Activated CD4-positive, alpha-beta T cell treated with anti-CD3 and anti-CD28 coated beads, Interleukin-2, amount 10 ng/mL, durations not matched to agents 7 days and 5 days (primary cell): Measurements from ENCODE around the gene VRK1. TPM values are rescaled to one million over a fixed set of nuclear protein-coding genes. Genes with fewer than 3 reads are reported as not detected.
A peak's percentile ranks its signal among the peaks of the same experiment; 100 is the strongest.

ENCODE experiments used
- CTCF ChIA-PET: fragments of 350-600 bp; sonication (Branson Sonifier 250); formaldehyde crosslinking; loops from one replicate; lab custom pipeline; 2021; ENCODE audit warnings: antibody characterized with exemption; lab: Charles Lee
- POLR2A ChIA-PET: fragments of 350-600 bp; sonication (Branson Sonifier 250); formaldehyde crosslinking; loops from one replicate; lab custom pipeline; 2021; ENCODE audit warnings: antibody characterized with exemption; lab: Charles Lee
- DNase-seq: peaks from one replicate; pipeline ENCODE4 v3.0.0-alpha.2; 2020
- H3K27ac Mint-ChIP-seq: one replicate; pipeline ENCODE4 v1.8.0; 2021; ENCODE audit warnings: mild to moderate bottlenecking, moderate library complexity, mixed read lengths
- H3K27me3 Mint-ChIP-seq: one replicate; pipeline ENCODE4 v1.8.0; 2021; ENCODE audit warnings: mixed read lengths
- H3K36me3 Mint-ChIP-seq: one replicate; pipeline ENCODE4 v1.8.0; 2021; ENCODE audit warnings: low read depth, mixed read lengths
- H3K4me1 Mint-ChIP-seq: one replicate; pipeline ENCODE4 v1.8.0; 2021; ENCODE audit warnings: mixed read lengths
- H3K4me3 Mint-ChIP-seq: one replicate; pipeline ENCODE4 v1.8.0; 2021; ENCODE audit warnings: mild to moderate bottlenecking, moderate library complexity, mixed read lengths
- H3K9me3 Mint-ChIP-seq: one replicate; pipeline ENCODE4 v1.8.0; 2021; ENCODE audit warnings: mixed read lengths
- total RNA-seq, 2 experiments: library from RNA; stranded (reverse); gene quantifications; one replicate each; pipeline ENCODE4 v1.2.3, GENCODE V29; 2021

The VRK1 gene
- total RNA-seq, 2 experiments from 2014 or later = 66.5 to 70.8 TPM

GRCh38 chr14:96811985-96812667 lies 14.9 kb downstream of the VRK1 start:
- Mint-ChIP-seq H3K27me3 (no peaks in the 10 kb centered on the region), H3K4me1 (peaks cover 45% of the 10 kb centered on the region), H3K9me3 (no peaks in the 10 kb centered on the region), H3K4me3 (no peak overlapping the region), H3K27ac (peak overlapping the region; percentile 41), H3K36me3 (peaks cover 25% of the 10 kb centered on the region)
- POLR2A ChIA-PET = no interaction called here
- DNase-seq = peak; percentile 12
- CTCF ChIA-PET = no interaction called here

GRCh38 chr14:96816281-96816680 lies 19.1 kb downstream of the VRK1 start:
- Mint-ChIP-seq H3K4me1 (peaks cover 34% of the 10 kb centered on the region), H3K36me3 (peaks cover 14% of the 10 kb centered on the region), H3K9me3 (peaks cover 3% of the 10 kb centered on the region), H3K27ac (no peak overlapping the region), H3K4me3 (no peak overlapping the region), H3K27me3 (no peaks in the 10 kb centered on the region)
- ChIA-PET CTCF (no interaction called here), POLR2A (no interaction called here)
- no peak for DNase-seq

GRCh38 chr14:96817750-96818666 lies 20.8 kb downstream of the VRK1 start:
- no peak for DNase-seq
- Mint-ChIP-seq H3K27me3 (no peaks in the 10 kb centered on the region), H3K4me3 (no peak overlapping the region), H3K36me3 (peaks cover 10% of the 10 kb centered on the region), H3K27ac (no peak overlapping the region), H3K4me1 (peaks cover 17% of the 10 kb centered on the region), H3K9me3 (peaks cover 3% of the 10 kb centered on the region)
- ChIA-PET CTCF (no interaction called here), POLR2A (interaction anchor here (0.5 kb wide), 1 partner anchor 1493 kb away, joined by 10 read pairs; no protein-coding TSS in a partner anchor)

GRCh38 chr14:96821501-96821900 lies 24.3 kb downstream of the VRK1 start:
- H3K4me1 Mint-ChIP-seq = peaks cover 6% of the 10 kb centered on the region
- peaks cover 7% of the 10 kb centered on the region for H3K9me3 Mint-ChIP-seq
- ChIA-PET CTCF (no interaction called here), POLR2A (no interaction called here)
- no peak overlapping the region for H3K4me3 Mint-ChIP-seq
- DNase-seq = no peak
- H3K27ac Mint-ChIP-seq = no peak overlapping the region
- no peaks in the 10 kb centered on the region for H3K27me3 Mint-ChIP-seq
- peaks cover 15% of the 10 kb centered on the region for H3K36me3 Mint-ChIP-seq

GRCh38 chr14:96823652-96824051 lies 26.5 kb downstream of the VRK1 start:
- CTCF ChIA-PET = no interaction called here
- peaks cover 16% of the 10 kb centered on the region for H3K9me3 Mint-ChIP-seq

GRCh38 chr14:96824283-96824682 lies 27.1 kb downstream of the VRK1 start:
- H3K27me3 Mint-ChIP-seq = no peaks in the 10 kb centered on the region
- peaks cover 34% of the 10 kb centered on the region for H3K36me3 Mint-ChIP-seq
- CTCF ChIA-PET = interaction anchor here (0.6 to 0.7 kb wide), 2 partner anchors 18 to 35 kb away, joined by 3 read pairs; no protein-coding TSS in a partner anchor
- H3K9me3 Mint-ChIP-seq = peaks cover 18% of the 10 kb centered on the region
- no peak overlapping the region for H3K27ac Mint-ChIP-seq
- H3K4me1 Mint-ChIP-seq = peaks cover 4% of the 10 kb centered on the region
- H3K4me3 Mint-ChIP-seq = no peak overlapping the region
- no peak for DNase-seq
- POLR2A ChIA-PET = no interaction called here

More at GRCh38 chr14:96823652-96824051, 26.5 kb downstream of the VRK1 start:
- H3K27ac Mint-ChIP-seq = no peak overlapping the region
- H3K27me3 Mint-ChIP-seq = no peaks in the 10 kb centered on the region
- POLR2A ChIA-PET = no interaction called here
- no peak overlapping the region for H3K4me3 Mint-ChIP-seq
- peaks cover 30% of the 10 kb centered on the region for H3K36me3 Mint-ChIP-seq
- peaks cover 4% of the 10 kb centered on the region for H3K4me1 Mint-ChIP-seq
- DNase-seq = no peak

- Mint-ChIP-seq H3K27ac (no peak overlapping the region), H3K36me3 (peaks cover 39% of the 10 kb centered on the region), H3K9me3 (peaks cover 21% of the 10 kb centered on the region), H3K4me1 (peaks cover 14% of the 10 kb centered on the region), H3K4me3 (no peak overlapping the region), H3K27me3 (no peaks in the 10 kb centered on the region)
- no peak for DNase-seq
- ChIA-PET CTCF (no interaction called here), POLR2A (no interaction called here)
Observed at GRCh38 chr14:96826818-96827217, 29.6 kb downstream of the VRK1 start.

GRCh38 chr14:96827290-96827689 lies 30.1 kb downstream of the VRK1 start:
- H3K27ac Mint-ChIP-seq = no peak overlapping the region
- ChIA-PET POLR2A (no interaction called here), CTCF (no interaction called here)
- peaks cover 39% of the 10 kb centered on the region for H3K36me3 Mint-ChIP-seq
- peaks cover 14% of the 10 kb centered on the region for H3K4me1 Mint-ChIP-seq
- H3K4me3 Mint-ChIP-seq = no peak overlapping the region
- peaks cover 21% of the 10 kb centered on the region for H3K9me3 Mint-ChIP-seq
- H3K27me3 Mint-ChIP-seq = no peaks in the 10 kb centered on the region
- DNase-seq = no peak

- no peak overlapping the region for H3K4me3 Mint-ChIP-seq
- H3K27me3 Mint-ChIP-seq = no peaks in the 10 kb centered on the region
- ChIA-PET POLR2A (no interaction called here), CTCF (no interaction called here)
- no peak overlapping the region for H3K27ac Mint-ChIP-seq
- peaks cover 14% of the 10 kb centered on the region for H3K4me1 Mint-ChIP-seq
- peaks cover 17% of the 10 kb centered on the region for H3K9me3 Mint-ChIP-seq
- no peak for DNase-seq
- peaks cover 45% of the 10 kb centered on the region for H3K36me3 Mint-ChIP-seq
Observed at GRCh38 chr14:96829791-96830190, 32.6 kb downstream of the VRK1 start.

GRCh38 chr14:96830946-96831345 lies 33.8 kb downstream of the VRK1 start:
- Mint-ChIP-seq H3K4me1 (peaks cover 10% of the 10 kb centered on the region), H3K27ac (no peak overlapping the region), H3K27me3 (no peaks in the 10 kb centered on the region), H3K9me3 (peaks cover 17% of the 10 kb centered on the region), H3K36me3 (peaks cover 49% of the 10 kb centered on the region), H3K4me3 (no peak overlapping the region)
- DNase-seq = no peak
- CTCF ChIA-PET = no interaction called here
- POLR2A ChIA-PET = no interaction called here

GRCh38 chr14:96832351-96832750 lies 35.2 kb downstream of the VRK1 start:
- no peak overlapping the region for H3K27ac Mint-ChIP-seq
- H3K27me3 Mint-ChIP-seq = no peaks in the 10 kb centered on the region
- POLR2A ChIA-PET = no interaction called here
- peaks cover 13% of the 10 kb centered on the region for H3K9me3 Mint-ChIP-seq
- peaks cover 10% of the 10 kb centered on the region for H3K4me1 Mint-ChIP-seq
- CTCF ChIA-PET = no interaction called here
- no peak for DNase-seq
- H3K4me3 Mint-ChIP-seq = no peak overlapping the region
- peaks cover 53% of the 10 kb centered on the region for H3K36me3 Mint-ChIP-seq

- Mint-ChIP-seq H3K27me3 (no peaks in the 10 kb centered on the region), H3K9me3 (no peaks in the 10 kb centered on the region), H3K27ac (no peak overlapping the region), H3K36me3 (peaks cover 51% of the 10 kb centered on the region), H3K4me3 (no peak overlapping the region), H3K4me1 (no peaks in the 10 kb centered on the region)
- DNase-seq = no peak
- ChIA-PET POLR2A (no interaction called here), CTCF (interaction anchor here (0.6 kb wide), 1 partner anchor 253 kb away, joined by 4 read pairs; no protein-coding TSS in a partner anchor)
Observed at GRCh38 chr14:96838449-96838848, 41.3 kb downstream of the VRK1 start.

GRCh38 chr14:96839251-96839650 lies 42.1 kb downstream of the VRK1 start:
- H3K4me1 Mint-ChIP-seq = no peaks in the 10 kb centered on the region
- no peaks in the 10 kb centered on the region for H3K27me3 Mint-ChIP-seq
- no peaks in the 10 kb centered on the region for H3K9me3 Mint-ChIP-seq
- DNase-seq = no peak
- peaks cover 47% of the 10 kb centered on the region for H3K36me3 Mint-ChIP-seq
- ChIA-PET POLR2A (no interaction called here), CTCF (interaction anchor here (0.6 kb wide), 1 partner anchor 252 kb away, joined by 4 read pairs; no protein-coding TSS in a partner anchor)
- H3K4me3 Mint-ChIP-seq = no peak overlapping the region
- no peak overlapping the region for H3K27ac Mint-ChIP-seq
